Fibroblast of pulmonary artery (primary cell): ENCODE results near the gene PIK3CD.
"Not testable (repeated sequence)": the region's sequence is repeated elsewhere in the genome, so short reads cannot be mapped to it uniquely, and the experiment has no call there.

ENCODE experiments used
- DNase-seq: peaks from one replicate; pipeline ENCODE4 v3.0.0-alpha.2; 2010; ENCODE audit warnings: low read depth
- H3K4me3 ChIP-seq: replicated peaks from 2 replicates; pipeline ENCODE4 v1.5.1; 2011; ENCODE audit warnings: low read depth, mild to moderate bottlenecking, control low read depth, low read length, moderate library complexity
- TF ChIP-seq, protein P1 (sequence below): IDR thresholded peaks from 2 replicates; pipeline ENCODE4 v1.5.1; 2011; ENCODE audit warnings: mild to moderate bottlenecking, control low read depth, low read length, inconsistent platforms; ENCODE audit errors: missing control alignments

PIK3CD gene

GRCh38 chr1:9624081-9624480 is 27.4 kb upstream of the PIK3CD start:
- DNase-seq, result no peak
- TF ChIP-seq, protein P1, sequence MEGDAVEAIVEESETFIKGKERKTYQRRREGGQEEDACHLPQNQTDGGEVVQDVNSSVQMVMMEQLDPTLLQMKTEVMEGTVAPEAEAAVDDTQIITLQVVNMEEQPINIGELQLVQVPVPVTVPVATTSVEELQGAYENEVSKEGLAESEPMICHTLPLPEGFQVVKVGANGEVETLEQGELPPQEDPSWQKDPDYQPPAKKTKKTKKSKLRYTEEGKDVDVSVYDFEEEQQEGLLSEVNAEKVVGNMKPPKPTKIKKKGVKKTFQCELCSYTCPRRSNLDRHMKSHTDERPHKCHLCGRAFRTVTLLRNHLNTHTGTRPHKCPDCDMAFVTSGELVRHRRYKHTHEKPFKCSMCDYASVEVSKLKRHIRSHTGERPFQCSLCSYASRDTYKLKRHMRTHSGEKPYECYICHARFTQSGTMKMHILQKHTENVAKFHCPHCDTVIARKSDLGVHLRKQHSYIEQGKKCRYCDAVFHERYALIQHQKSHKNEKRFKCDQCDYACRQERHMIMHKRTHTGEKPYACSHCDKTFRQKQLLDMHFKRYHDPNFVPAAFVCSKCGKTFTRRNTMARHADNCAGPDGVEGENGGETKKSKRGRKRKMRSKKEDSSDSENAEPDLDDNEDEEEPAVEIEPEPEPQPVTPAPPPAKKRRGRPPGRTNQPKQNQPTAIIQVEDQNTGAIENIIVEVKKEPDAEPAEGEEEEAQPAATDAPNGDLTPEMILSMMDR, result no peak

GRCh38 chr1:9625030-9625429 is 26.5 kb upstream of the PIK3CD start:
- DNase-seq, H3K4me3 ChIP-seq: not testable (repeated sequence)

More at GRCh38 chr1:9624081-9624480, 27.4 kb upstream of the PIK3CD start:
- no peak overlapping the region for H3K4me3 ChIP-seq

DNA sequence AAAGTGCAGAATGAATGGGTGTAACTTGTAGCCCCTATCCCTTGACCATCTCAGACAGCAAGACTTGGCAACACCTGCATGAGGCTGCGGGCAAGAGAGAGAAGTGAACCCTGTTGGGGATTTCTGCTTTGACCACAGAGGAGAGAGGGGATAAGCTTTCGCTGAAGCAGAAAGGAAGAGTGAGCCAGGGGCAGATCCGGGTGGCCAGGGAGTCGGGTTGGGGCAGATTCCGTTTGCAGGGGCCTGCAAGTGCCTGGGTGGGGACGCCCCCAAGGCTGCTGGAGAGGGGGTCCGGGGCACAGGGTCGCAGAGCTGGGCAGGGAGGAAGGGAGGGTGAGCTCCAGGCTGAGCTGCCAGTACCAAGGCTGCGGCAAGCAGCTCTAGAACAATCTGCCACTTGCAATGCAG is 25.3 kb upstream of the PIK3CD start:
- TF ChIP-seq, protein P1, result no peak
- no peak overlapping the region for H3K4me3 ChIP-seq
- DNase-seq, result no peak

GRCh38 chr1:9628541-9629444 is 22.7 kb upstream of the PIK3CD start:
- DNase-seq, result no peak
- H3K4me3 ChIP-seq, result no peak overlapping the region
- TF ChIP-seq, protein P1, result no peak

DNA sequence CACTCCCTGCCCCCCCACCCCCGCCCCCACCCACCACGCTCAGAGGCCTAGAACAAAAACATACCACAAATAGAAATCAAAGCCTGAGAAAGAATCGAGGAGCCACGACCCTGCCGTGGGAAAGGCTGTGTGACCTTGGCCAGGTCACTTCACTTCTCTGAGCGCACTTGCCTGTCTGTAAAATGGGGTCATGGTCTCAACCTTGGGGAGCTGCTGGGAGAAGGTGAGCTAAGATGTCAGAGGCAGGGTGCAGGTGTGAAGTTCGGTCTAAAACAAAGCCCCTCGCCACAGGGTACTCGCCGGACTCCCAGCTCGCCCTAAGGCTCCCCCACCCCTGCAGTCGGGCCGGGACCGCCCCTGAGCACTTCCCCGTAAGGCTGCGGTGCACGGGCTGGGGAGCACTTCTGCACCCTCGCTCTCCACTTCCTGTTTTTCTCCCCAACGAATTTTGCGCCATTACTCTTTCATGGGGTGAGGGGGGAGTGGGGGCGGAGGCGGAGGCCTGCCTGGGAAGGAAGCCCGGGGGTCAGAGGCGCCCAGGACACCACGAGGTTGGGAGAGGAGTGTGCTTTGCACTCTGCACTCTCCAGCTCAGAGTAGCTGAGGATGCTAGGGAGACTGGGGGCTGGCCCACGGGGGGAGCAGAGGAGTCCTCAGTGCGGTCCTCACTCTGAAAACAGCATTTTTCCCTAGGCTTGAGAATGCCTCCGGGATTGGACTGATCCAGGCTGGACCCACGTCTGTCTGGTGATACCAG is 21.9 kb upstream of the PIK3CD start:
- no peak for DNase-seq
- no peak overlapping the region for H3K4me3 ChIP-seq
- TF ChIP-seq, protein P1, result no peak

DNA sequence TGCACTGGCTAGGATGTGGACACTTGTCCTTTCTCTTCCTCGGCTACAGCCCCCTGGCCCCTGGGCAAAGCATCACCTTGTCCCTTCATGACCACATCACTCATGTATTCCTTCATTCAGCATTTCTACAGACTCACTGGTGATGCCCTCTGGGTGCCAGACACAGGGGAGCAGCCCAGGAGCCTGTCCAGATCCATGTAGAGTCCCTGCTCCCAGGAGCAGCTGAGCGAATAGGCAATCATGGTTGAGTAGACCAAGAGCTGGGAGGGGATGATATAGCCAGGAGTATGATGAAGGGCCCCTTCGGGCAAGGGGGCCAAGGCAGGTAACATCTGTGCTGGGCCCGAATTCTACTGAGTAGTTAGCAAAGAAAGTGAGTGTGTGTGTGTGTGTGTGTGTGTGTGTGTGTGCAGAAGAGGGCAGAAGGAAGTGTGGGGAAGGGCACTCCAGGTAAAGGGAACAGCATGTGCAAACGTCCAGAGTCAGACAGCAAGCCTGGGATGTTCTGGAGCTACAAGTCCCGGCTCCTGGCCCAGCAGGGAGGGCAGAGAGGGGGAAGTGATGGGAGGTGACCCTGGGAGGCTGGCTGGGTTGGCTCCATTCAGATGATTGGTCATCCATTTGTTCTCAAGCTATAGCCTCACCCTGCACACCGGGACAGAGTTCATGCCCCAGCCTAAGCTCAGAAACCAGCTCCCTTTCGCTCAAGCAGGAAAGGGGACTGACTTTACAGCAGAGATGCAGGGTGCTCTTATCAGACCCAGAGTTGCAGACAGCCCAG is 21.0 kb upstream of the PIK3CD start:
- H3K4me3 ChIP-seq, result no peak overlapping the region
- DNase-seq, result no peak
- TF ChIP-seq, protein P1, result no peak

- DNase-seq, result no peak
- no peak overlapping the region for H3K4me3 ChIP-seq
- TF ChIP-seq, protein P1, result no peak
These were observed 19.9 kb upstream of the PIK3CD start for GRCh38 chr1:9631613-9632012.
